ENCODE data around the gene ZSCAN2. TPM values are rescaled to one million over a fixed set of nuclear protein-coding genes. Genes with fewer than 3 reads are reported as not detected.
A peak's percentile ranks its signal among the peaks of the same experiment; 100 is the strongest.

ZSCAN2 gene
- total RNA-seq, 4 donors from 2014 or later: 0.45 to 9.5 (median 2.6) TPM

DNA sequence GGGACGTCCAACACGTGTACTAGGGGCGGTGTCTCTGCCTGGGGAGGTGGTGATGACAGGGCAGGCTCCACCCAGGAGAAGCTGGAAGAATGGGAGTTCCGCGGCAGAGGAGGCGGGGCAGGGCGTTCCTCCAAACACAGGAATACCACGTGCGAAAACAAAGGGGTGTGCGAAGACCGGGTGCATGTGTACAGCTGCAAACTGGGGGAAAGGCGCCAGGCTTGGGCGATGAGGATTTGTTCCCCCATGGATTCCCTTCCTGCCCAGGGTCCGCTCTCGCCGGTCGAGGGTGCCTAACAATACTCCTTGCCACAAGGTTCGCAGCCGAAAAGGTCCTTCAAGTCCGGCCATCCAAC is 500 bp upstream of the ZSCAN2 start:
- intact Hi-C loops (cut with DNase I): no loop called here
- TF ChIP-seq, protein P1, sequence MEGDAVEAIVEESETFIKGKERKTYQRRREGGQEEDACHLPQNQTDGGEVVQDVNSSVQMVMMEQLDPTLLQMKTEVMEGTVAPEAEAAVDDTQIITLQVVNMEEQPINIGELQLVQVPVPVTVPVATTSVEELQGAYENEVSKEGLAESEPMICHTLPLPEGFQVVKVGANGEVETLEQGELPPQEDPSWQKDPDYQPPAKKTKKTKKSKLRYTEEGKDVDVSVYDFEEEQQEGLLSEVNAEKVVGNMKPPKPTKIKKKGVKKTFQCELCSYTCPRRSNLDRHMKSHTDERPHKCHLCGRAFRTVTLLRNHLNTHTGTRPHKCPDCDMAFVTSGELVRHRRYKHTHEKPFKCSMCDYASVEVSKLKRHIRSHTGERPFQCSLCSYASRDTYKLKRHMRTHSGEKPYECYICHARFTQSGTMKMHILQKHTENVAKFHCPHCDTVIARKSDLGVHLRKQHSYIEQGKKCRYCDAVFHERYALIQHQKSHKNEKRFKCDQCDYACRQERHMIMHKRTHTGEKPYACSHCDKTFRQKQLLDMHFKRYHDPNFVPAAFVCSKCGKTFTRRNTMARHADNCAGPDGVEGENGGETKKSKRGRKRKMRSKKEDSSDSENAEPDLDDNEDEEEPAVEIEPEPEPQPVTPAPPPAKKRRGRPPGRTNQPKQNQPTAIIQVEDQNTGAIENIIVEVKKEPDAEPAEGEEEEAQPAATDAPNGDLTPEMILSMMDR (IDR thresholded peaks at IDR 0.05): no peak
- peak overlapping the region; percentile 79 to 87 (median 82) for H3K27ac ChIP-seq
- H3K4me3 ChIP-seq: peak overlapping the region; percentile 84 to 98 (median 94)
- no peaks in the 10 kb centered on the region for H3K27me3 ChIP-seq
- 1 to 2% methylated on average over 12 to 17 of the region's 20 CpGs for WGBS, 2 donors
- peaks cover 0 to 14% (median 0%) of the 10 kb centered on the region in 3 donors for H3K36me3 ChIP-seq
- DNase-seq: peak; percentile 48
- no peaks in the 10 kb centered on the region for H3K9me3 ChIP-seq
- H3K4me1 ChIP-seq: peaks cover 8 to 33% (median 10%) of the 10 kb centered on the region in 3 donors

DNA sequence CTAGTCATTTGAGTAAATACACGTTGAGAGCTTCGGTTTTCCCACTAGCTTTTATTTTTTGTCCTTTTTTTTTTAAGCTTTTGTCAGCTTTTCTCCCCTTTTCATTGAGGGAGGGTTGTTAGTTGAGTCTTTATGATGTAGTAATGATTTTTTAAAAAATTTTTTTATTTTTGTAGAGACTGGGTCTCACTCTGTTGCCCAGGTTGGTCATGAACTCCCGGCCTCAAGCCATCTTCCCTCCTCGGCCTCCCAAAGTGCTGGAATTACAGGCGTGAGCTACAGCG is 688 bp downstream of the ZSCAN2 start:
- TF ChIP-seq, protein P1 (IDR thresholded peaks at IDR 0.05): no peak
- no peak for TF ChIP-seq POLR2A (IDR thresholded peaks at IDR 0.05)
- 18 to 19% methylated on average over 6 of the region's 6 CpGs for WGBS, 2 donors
- DNase-seq: no peak
- H3K27me3 ChIP-seq: no peaks in the 10 kb centered on the region
- peaks cover 8 to 39% (median 10%) of the 10 kb centered on the region in 3 donors for H3K4me1 ChIP-seq
- peaks cover 0 to 26% (median 0%) of the 10 kb centered on the region in 3 donors for H3K36me3 ChIP-seq
- peak overlapping the region; percentile 84 to 98 (median 94) for H3K4me3 ChIP-seq
- H3K9me3 ChIP-seq: no peaks in the 10 kb centered on the region
- intact Hi-C loops (cut with DNase I): no loop called here
- peak overlapping the region in 2 of 4 donors; percentile 79 to 83 for H3K27ac ChIP-seq

DNA sequence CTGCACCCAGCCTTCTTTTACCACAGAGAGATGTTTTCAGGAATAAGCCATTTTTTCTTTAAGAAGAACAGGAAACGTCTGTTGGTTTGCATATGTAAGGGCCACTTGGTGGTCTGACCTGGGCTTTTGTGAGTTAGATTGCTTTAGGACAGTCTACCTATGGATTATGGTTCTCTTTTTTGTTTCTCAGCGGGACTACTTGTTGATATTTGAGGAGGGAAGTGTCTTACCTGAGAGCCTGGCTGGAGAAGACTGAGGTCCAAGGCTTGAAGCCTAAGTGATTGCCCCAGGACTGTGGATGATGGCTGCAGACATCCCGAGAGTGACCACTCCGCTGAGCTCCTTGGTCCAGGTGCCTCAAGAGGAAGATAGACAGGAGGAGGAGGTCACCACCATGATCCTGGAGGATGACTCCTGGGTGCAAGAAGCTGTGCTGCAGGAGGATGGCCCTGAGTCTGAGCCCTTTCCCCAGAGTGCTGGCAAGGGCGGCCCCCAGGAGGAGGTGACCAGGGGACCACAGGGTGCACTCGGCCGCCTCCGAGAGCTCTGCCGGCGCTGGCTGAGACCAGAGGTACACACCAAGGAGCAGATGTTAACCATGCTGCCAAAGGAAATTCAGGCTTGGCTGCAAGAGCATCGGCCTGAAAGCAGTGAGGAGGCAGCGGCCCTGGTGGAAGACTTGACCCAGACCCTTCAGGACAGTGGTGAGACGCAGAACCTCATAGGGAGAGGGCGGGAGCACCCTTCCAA is 3.0 kb downstream of the ZSCAN2 start:
- intact Hi-C loops (cut with DNase I): no loop called here
- no peak for TF ChIP-seq POLR2A (IDR thresholded peaks at IDR 0.05)
- no peak for DNase-seq
- H3K36me3 ChIP-seq: peaks cover 0 to 36% (median 0%) of the 10 kb centered on the region in 3 donors
- H3K9me3 ChIP-seq: no peaks in the 10 kb centered on the region
- H3K27me3 ChIP-seq: no peaks in the 10 kb centered on the region
- H3K4me3 ChIP-seq: no peak overlapping the region
- 82 to 95% methylated on average over 4 to 11 of the region's 14 CpGs for WGBS, 2 donors
- no peak overlapping the region for H3K27ac ChIP-seq
- peaks cover 8 to 36% (median 10%) of the 10 kb centered on the region in 3 donors for H3K4me1 ChIP-seq

DNA sequence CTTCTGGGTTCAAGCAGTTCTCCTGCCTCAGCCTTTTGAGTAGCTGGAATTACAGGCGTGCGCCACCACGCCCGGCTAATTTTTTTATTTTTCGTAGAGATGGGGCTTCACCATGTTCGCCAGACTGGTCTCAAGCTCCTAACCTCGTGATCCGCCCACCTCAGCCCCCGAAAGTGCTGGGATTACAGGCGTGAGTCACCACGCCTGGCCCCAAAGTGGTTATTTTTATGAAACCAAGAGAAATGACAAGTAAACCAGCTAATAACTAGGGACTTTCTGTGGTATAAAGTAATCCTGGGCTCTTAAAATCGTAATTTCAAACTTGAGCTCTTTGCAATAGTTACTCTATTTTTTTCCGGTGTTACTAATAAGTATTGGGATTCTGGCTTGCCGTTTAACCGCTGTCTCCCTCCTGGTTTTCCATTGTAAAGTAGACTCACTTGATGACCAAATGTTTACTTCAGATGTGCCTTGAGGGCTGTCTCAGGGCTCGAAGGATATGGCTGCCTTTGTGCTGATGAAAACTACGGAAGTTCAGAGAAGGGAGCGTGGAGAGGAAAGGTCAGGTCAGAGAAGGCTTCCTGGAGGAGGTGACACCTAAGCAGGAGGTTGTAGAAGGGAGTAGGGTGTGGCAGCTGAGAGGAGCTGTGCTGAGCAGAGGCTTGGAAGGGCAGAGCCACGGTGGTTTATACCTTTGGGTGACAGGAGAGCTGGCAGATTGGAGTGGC is 4.2 kb downstream of the ZSCAN2 start:
- H3K27me3 ChIP-seq: no peaks in the 10 kb centered on the region
- 76 to 78% methylated on average over 12 to 19 of the region's 19 CpGs for WGBS, 2 donors
- intact Hi-C loops (cut with DNase I): no loop called here
- no peak overlapping the region for H3K4me3 ChIP-seq
- no peak overlapping the region for H3K27ac ChIP-seq
- no peaks in the 10 kb centered on the region for H3K9me3 ChIP-seq
- DNase-seq: no peak
- peaks cover 0 to 36% (median 0%) of the 10 kb centered on the region in 3 donors for H3K36me3 ChIP-seq
- peaks cover 6 to 24% (median 8%) of the 10 kb centered on the region in 3 donors for H3K4me1 ChIP-seq
- TF ChIP-seq, protein P1 (IDR thresholded peaks at IDR 0.05): no peak
- TF ChIP-seq POLR2A (IDR thresholded peaks at IDR 0.05): no peak

DNA sequence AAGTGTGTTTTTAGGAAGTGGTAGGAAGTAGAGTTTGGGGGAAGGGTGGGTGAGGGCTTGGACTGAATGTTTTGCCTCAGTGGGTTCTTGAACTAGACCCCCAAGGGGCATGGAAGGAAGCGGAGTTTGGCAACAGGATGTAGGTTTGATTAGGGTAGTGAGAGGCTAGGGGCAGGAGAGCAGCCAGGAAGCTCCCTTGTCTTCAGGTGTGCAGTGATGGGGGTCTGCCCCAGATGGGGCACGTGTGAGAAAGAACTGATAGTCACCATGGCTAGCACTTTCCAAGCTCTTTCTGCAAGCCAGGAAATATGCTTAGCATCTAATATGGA is 4.7 kb downstream of the ZSCAN2 start:
- intact Hi-C loops (cut with DNase I): no loop called here
- no peaks in the 10 kb centered on the region for H3K9me3 ChIP-seq
- no peaks in the 10 kb centered on the region for H3K27me3 ChIP-seq
- H3K36me3 ChIP-seq: peaks cover 0 to 36% (median 0%) of the 10 kb centered on the region in 3 donors
- no peak overlapping the region for H3K4me3 ChIP-seq
- WGBS, 2 donors: 64 to 89% methylated on average over 2 of the region's 2 CpGs
- peaks cover 5 to 21% (median 8%) of the 10 kb centered on the region in 3 donors for H3K4me1 ChIP-seq
- TF ChIP-seq, protein P1 (IDR thresholded peaks at IDR 0.05): no peak
- TF ChIP-seq POLR2A (IDR thresholded peaks at IDR 0.05): no peak
- DNase-seq: no peak
- H3K27ac ChIP-seq: no peak overlapping the region
